ENCODE measurements around the gene CCBE1. TPM values are rescaled to one million over a fixed set of nuclear protein-coding genes. Genes with fewer than 3 reads are reported as not detected.

Gene CCBE1
- total and polyA plus RNA-seq, 2 of the 4 experiments (the other 2 are of a cell fraction): 64.8 to 148 TPM

DNA sequence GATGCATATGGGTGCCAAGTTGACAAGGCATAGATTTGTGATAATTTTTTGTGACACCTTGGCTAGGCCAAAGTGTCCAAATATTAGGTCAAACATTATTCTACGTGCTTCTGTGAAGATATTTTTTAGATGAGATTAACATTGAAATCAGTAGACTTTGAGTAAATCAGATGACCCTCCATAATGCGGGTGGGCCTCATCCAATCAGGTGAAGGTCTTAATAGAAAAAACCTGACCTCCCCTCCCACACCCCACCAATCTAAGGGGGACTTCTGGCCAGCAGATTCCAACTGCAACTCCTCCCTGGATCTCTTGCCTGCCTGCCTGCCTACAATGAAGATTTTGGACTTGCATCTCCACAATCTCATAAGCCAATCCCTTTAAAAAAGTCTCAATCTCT lies 219.4 kb downstream of the CCBE1 start:
- H3K9me3 ChIP-seq (ENCODE audit: control insufficient read depth, insufficient read depth, low read length): no peaks in the 10 kb centered on the region
- H2AK9ac ChIP-seq (replicated peaks; ENCODE audit: low read depth, low read length, poor library complexity): no peak overlapping the region
- H3K9me1 ChIP-seq (ENCODE audit: insufficient read depth, low read length): no peaks in the 10 kb centered on the region; the same call in 1 of the 2 replicates
- no peak overlapping the region for H2AFZ ChIP-seq (replicated peaks; ENCODE audit: low read length, poor library complexity)
- H4K8ac ChIP-seq (ENCODE audit: low read depth in 2 of 2, low read length in 2 of 2): no peak overlapping the region
- no peak overlapping the region for H3K14ac ChIP-seq (replicated peaks; ENCODE audit: low read depth, low read length)
- peak overlapping the region; percentile 84; the same call in 1 of the 2 replicates for H3K27ac ChIP-seq (ENCODE audit: insufficient read depth, low read length)
- BruUV-seq (replicated peaks): no TSS peak
- H2BK15ac ChIP-seq (ENCODE audit: low read depth, low read length): no peak overlapping the region
- H3K4ac ChIP-seq (ENCODE audit: low read depth, low read length): no peak overlapping the region
- POLR2A ChIA-PET (ENCODE audit: unreplicated experiment): no interaction called here
- no peaks in the 10 kb centered on the region; the same call in 1 of the 2 replicates for H4K20me1 ChIP-seq (ENCODE audit: insufficient read depth, low read length)
- no peak overlapping the region for H3K9ac ChIP-seq (ENCODE audit: low read depth, low read length)
- H3K23ac ChIP-seq (ENCODE audit: low read depth, low read length): no peak overlapping the region
- peak overlapping the region; percentile 28; the same call in 1 of the 2 replicates for H3K18ac ChIP-seq (ENCODE audit: low read depth, low read length)
- H3K79me1 ChIP-seq (ENCODE audit: low read depth in 1 of 2, low read length in 2 of 2): peaks cover 1 to 6% of the 10 kb centered on the region in 2 experiments; a peak in 3 of 4 replicates
- H3K27me3 ChIP-seq (ENCODE audit: control insufficient read depth, insufficient read depth, low read length): no peaks in the 10 kb centered on the region
- no peak overlapping the region for H2BK20ac ChIP-seq (ENCODE audit: low read depth, low read length)
- TF ChIP-seq CHD1 (IDR thresholded peaks at IDR 0.05; ENCODE audit: low read depth, low read length) (no peak), MAFK (IDR thresholded peaks at IDR 0.05; ENCODE audit: low read depth, low read length) (no peak), USF2 (IDR thresholded peaks at IDR 0.05; ENCODE audit: low read depth, low read length) (no peak), NFE2L2 (IDR thresholded peaks at IDR 0.05; ENCODE audit: low read depth, low read length) (no peak), CEBPB (IDR thresholded peaks at IDR 0.05; ENCODE audit: low read depth, low read length) (no peak), BHLHE40 (IDR thresholded peaks at IDR 0.05; ENCODE audit: low read depth, low read length) (no peak), RCOR1 (IDR thresholded peaks at IDR 0.05; ENCODE audit: insufficient replicate concordance, low read length) (no peak), MAZ (IDR thresholded peaks at IDR 0.05; ENCODE audit: borderline replicate concordance, low read depth, low read length) (no peak), RFX5 (IDR thresholded peaks at IDR 0.05; ENCODE audit: low read depth, low read length) (no peak), SMC3 (IDR thresholded peaks at IDR 0.05; ENCODE audit: low read depth, low read length) (no peak), FOS (IDR thresholded peaks at IDR 0.05; ENCODE audit: low read depth, low read length) (no peak), RAD21 (IDR thresholded peaks at IDR 0.05; ENCODE audit: low read length) (no peak), POLR2A (IDR thresholded peaks at IDR 0.05; ENCODE audit: low read depth, low read length) (no peak), CTCF (conservative IDR thresholded peaks at IDR 0.05; ENCODE audit: low read depth, low read length) (no peak)
- TF ChIP-seq, protein P1, sequence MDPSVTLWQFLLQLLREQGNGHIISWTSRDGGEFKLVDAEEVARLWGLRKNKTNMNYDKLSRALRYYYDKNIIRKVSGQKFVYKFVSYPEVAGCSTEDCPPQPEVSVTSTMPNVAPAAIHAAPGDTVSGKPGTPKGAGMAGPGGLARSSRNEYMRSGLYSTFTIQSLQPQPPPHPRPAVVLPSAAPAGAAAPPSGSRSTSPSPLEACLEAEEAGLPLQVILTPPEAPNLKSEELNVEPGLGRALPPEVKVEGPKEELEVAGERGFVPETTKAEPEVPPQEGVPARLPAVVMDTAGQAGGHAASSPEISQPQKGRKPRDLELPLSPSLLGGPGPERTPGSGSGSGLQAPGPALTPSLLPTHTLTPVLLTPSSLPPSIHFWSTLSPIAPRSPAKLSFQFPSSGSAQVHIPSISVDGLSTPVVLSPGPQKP (IDR thresholded peaks at IDR 0.05; ENCODE audit: borderline replicate concordance, low read depth, low read length): no peak
- no peak overlapping the region for H4K91ac ChIP-seq (ENCODE audit: insufficient read depth, low read depth, low read length)
- no CpG with 5 or more reads among the region's 2 CpGs for WGBS, 2 experiments (ENCODE audit: extremely low coverage in 2 of 2, insufficient read length in 1 of 2)
- no peak overlapping the region for H2BK5ac ChIP-seq (ENCODE audit: low read depth, low read length, poor library complexity, severe bottlenecking)
- H4K5ac ChIP-seq (ENCODE audit: low read depth, low read length): no peak overlapping the region; the same call in 1 of the 2 replicates
- peaks cover 3% of the 10 kb centered on the region for H3K4me1 ChIP-seq (ENCODE audit: control insufficient read depth, insufficient read depth, low read length)
- no peak overlapping the region for H3K4me3 ChIP-seq (ENCODE audit: insufficient read depth, low read depth, low read length)
- DNase-seq (no peak), ATAC-seq (ENCODE audit: low read depth) (no peak)
- no peak overlapping the region for H2BK120ac ChIP-seq (ENCODE audit: low read depth, low read length)
- H3K36me3 ChIP-seq (ENCODE audit: control insufficient read depth, insufficient read depth, low read length): no peaks in the 10 kb centered on the region
- no peak overlapping the region for H3K56ac ChIP-seq (ENCODE audit: extremely low read depth, insufficient read depth, low read length)
- H2AK5ac ChIP-seq (ENCODE audit: low read depth, low read length): no peak overlapping the region
- CTCF ChIA-PET: no interaction called here
- dilution Hi-C loops (cut with HindIII; ENCODE audit: low sequenced_read_pairs, unreplicated experiment): no loop called here
- H3K4me2 ChIP-seq (ENCODE audit: low read depth, low read length): no peak overlapping the region
- intact Hi-C loops (cut with micrococcal nuclease): no loop called here
- in situ Hi-C loops (cut with MboI; ENCODE audit: low sequenced_read_pairs): no loop called here

Measured in IMR-90 (cell line).